HG03457 (cell line): ENCODE measurements around the gene LRCH1.

ENCODE experiments used
- ATAC-seq: cut with Tn5 transposase; IDR thresholded peaks from one replicate; pipeline ENCODE4 v1.9.1; 2021; ENCODE audit warnings: moderate number of reproducible peaks; ENCODE audit not compliant: unreplicated experiment

Gene LRCH1

GRCh38 chr13:46659413-46660065, 106.6 kb downstream of the LRCH1 start:
- no peak for ATAC-seq

DNA sequence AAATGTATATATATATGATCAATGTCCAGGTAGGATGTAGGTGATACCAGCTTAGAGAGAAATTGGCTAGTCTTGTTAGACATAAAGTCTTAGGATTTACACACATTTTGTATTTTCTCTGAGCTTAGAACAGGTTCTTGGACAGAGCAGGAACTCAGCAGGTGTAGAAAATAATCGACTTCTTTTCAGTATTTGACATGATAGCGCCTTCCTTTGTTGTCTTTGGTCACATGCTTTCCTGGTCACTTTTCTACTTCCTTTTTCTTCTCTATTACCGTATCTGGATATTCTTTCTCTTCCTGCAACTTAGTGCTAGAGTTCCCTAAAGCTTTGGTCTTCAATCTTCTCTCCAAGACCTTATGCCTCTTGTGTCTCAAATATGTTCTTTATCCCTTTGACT, 107.4 kb downstream of the LRCH1 start:
- ATAC-seq, result no peak

DNA sequence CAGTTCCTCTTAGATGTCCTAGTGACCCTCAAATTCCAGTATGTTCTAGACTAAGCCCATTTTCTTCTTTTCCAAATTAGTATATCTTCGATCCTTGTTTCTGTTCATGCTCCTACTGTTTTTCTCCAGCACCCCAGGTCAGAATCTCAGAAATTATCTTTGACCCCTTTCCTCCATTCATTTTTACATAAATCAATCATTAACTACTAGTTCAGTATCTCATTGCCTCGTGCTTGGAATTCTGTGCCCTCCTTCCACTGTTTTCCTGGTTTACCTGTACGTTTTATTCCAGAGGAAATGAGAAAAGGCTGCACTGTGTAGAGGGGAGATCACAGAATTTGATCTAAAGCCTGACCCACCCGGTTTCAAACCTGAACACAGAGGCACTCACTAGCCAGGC, 107.9 kb downstream of the LRCH1 start:
- ATAC-seq, result no peak

- no peak for ATAC-seq
These were observed 109.7 kb downstream of the LRCH1 start for GRCh38 chr13:46662690-46663089.

GRCh38 chr13:46663206-46664037, 110.5 kb downstream of the LRCH1 start:
- no peak for ATAC-seq

- no peak for ATAC-seq
These were observed 111.2 kb downstream of the LRCH1 start for GRCh38 chr13:46664195-46664594.

DNA sequence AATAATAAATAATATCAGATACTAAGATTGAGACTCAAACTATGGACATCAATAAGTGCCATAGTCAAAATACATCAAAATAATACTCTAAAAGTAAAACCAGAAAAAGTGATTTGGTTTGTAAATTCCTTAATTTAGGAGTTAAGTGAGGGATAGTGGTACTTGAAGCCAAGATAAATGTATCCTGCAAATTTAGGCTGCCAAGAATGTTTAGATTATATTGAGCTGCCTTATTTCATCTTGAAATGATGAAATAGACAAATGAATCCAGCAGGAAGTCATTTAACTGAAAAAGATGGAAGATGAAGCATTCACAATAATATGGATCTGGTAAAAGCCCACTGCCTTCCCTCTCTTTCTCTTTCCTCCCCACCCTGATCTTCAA, 112.3 kb downstream of the LRCH1 start:
- ATAC-seq, result no peak

- no peak for ATAC-seq
These were observed 112.9 kb downstream of the LRCH1 start for GRCh38 chr13:46665633-46666482.

DNA sequence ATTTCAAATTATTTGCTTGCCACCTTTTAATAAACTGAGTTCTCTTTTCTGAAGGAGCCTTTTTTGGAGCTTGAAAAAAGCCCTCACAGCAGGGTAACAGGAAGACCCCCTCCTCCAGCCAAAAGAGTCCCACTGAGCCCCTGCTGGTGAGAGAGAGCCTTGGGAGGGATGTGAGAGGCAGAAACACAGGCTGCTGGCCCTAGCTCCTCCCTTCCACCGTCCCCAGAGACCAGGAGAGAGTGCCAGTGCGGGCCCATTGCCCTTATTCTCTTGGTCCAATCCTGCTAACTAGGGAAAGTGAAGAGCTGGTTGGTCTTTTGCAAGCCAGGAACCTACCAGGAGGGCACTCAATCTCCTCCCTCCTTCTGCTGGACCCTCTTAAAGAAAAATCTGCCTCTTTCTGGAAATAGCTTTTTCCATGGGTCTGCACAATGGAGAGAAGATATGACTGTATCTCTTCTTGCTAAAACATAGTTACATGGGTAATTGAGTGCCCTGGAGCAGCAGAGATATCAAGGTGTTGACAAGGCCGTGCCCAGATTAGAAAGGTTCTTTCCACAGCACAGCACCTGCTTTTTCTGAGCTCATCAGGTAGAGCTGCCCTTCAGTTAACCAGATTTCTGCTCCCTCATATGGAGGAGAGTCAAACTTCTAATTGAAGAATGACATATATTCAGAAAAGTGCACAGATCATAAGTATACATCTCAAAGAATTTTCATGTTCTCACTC, 113.9 kb downstream of the LRCH1 start:
- no peak for ATAC-seq

DNA sequence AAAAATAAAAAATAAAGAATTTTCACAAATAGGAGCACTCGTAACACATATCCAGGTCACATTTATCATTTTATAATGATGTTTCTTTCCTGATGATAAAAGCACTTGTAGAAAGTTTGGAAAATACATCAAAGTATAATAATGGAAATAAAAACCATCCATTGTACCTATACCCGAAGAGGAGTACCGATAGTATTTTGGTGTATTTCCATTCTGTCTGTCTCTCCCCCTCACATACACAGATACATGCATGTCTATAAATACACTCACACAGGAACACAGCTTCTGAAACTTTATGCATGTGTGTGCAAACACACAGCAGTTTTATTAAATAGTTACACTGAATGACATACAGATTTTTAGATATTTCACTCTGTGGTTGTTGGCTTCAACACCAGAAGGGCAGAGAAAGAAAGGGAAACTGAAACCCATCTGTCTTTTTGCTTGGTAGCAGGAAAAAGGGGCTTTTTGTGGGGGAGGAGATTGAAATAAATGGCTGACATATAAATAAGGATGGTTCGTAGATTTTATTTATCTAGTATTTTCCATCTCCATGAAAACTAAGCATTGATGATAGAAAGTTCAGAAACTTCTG, 114.8 kb downstream of the LRCH1 start:
- peak; percentile 32 for ATAC-seq

GRCh38 chr13:46668302-46668720, 115.3 kb downstream of the LRCH1 start:
- no peak for ATAC-seq

DNA sequence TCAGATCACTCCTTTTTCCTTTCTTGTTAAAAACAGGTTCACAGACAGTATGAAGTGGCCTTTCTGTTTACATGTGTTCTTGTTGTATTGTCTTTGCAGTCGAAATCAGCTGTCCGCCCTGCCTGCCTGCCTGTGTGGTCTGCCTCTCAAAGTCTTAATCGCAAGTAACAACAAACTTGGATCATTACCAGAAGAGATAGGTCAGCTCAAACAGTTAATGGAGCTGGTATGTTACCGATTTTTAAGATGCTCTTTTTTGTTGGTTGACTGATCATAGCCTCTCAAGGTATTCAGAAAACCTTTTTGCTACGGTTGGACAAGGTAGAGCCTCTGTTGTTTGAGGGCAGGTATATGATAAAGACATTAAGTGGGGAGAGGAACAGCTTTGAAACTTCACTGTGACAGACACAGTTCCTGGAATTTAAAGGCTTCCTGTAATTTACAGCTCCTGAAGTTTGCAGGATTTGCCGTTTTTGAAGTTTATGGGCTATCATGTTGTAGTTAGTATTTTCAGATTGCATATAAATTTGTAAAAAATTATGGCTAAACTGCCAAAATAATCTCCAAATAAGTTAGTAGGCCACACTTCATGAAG, 116.1 kb downstream of the LRCH1 start:
- no peak for ATAC-seq

- ATAC-seq, result no peak
These were observed 119.5 kb downstream of the LRCH1 start for GRCh38 chr13:46672338-46673090.

GRCh38 chr13:46675016-46675415, 122.0 kb downstream of the LRCH1 start:
- ATAC-seq, result no peak

- no peak for ATAC-seq
These were observed 123.4 kb downstream of the LRCH1 start for GRCh38 chr13:46676378-46676725.

GRCh38 chr13:46679369-46680120, 126.6 kb downstream of the LRCH1 start:
- ATAC-seq, result peak; percentile 76

- no peak for ATAC-seq
These were observed 129.0 kb downstream of the LRCH1 start for GRCh38 chr13:46682015-46682414.

DNA sequence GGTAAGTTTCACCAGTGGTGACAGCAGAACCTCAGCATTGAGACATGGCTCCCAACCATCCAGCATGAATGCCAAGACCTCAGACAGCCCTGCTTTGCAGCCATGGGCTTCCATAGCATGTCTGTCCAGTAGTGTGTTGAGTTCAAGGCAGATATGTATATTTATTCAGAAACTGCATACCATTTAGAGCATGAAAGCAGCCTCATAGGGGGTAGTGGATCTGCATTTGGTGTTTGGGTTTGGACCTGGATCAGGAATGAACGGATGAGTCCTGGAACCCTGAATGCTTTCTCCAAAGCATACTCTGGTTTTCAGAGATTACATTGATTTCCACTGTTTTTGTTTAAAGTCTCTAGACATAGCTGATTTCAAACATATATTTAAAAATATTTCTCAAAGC, 129.7 kb downstream of the LRCH1 start:
- no peak for ATAC-seq
